Measurements from ENCODE around the gene MEIOSIN. TPM values are rescaled to one million over a fixed set of nuclear protein-coding genes. Genes with fewer than 3 reads are reported as not detected.

The MEIOSIN gene
- total and polyA plus RNA-seq, 9 of the 15 experiments (the other 6 are each of a cell fraction or from before 2014, with no cell fraction given) = 0.06 to 2.0 (median 0.76) TPM

- TF ChIP-seq SAFB (IDR thresholded peaks at IDR 0.05; ENCODE audit: borderline replicate concordance, low read depth, low read length) = no peak
- TF ChIP-seq SNAPC5 (CRISPR knock-in tag; IDR thresholded peaks at IDR 0.05) = no peak
- no peak for TF ChIP-seq SMC3 (conservative IDR thresholded peaks at IDR 0.05; ENCODE audit: insufficient read depth, low read depth, low read length)
- no peak for TF ChIP-seq ELF1 (tag; IDR thresholded peaks at IDR 0.05)
- TF ChIP-seq ZNF41 (CRISPR knock-in tag; conservative IDR thresholded peaks at IDR 0.05) = no peak
- TF ChIP-seq AFF1 (IDR thresholded peaks at IDR 0.05; ENCODE audit: low read depth in 1 of 2, partially characterized antibody in 2 of 2) = peak in 1 of 2 experiments; percentile 68
- TF ChIP-seq JUNB (CRISPR knock-in tag; conservative IDR thresholded peaks at IDR 0.05) = no peak
- no peak for TF ChIP-seq ZSCAN29 (IDR thresholded peaks at IDR 0.05)
- TF ChIP-seq MEF2D (tag; conservative IDR thresholded peaks at IDR 0.05; ENCODE audit: low read depth) = no peak
- TF ChIP-seq ZKSCAN8 (CRISPR knock-in tag; IDR thresholded peaks at IDR 0.05) = no peak
- no peak for TF ChIP-seq SMARCA5 (IDR thresholded peaks at IDR 0.05)
- peak; percentile 78 to 83 for TF ChIP-seq MLLT1 (IDR thresholded peaks at IDR 0.05)
- TF ChIP-seq TRIM25 (IDR thresholded peaks at IDR 0.05; ENCODE audit: borderline replicate concordance) = no peak
- TF ChIP-seq PHB2 (IDR thresholded peaks at IDR 0.05; ENCODE audit: low read depth) = no peak
- TF ChIP-seq PHTF2 (CRISPR knock-in tag; IDR thresholded peaks at IDR 0.05) = no peak
- no peak for TF ChIP-seq SNIP1 (IDR thresholded peaks at IDR 0.05; ENCODE audit: low read depth)
- TF ChIP-seq NFRKB (IDR thresholded peaks at IDR 0.05; ENCODE audit: low read depth) = peak; percentile 88
- TF ChIP-seq DPF2 (IDR thresholded peaks at IDR 0.05) = 0 out of 2 replicates have a peak, but pooled peaks have one; percentile 22
- TF ChIP-seq ZNF586 (CRISPR knock-in tag; conservative IDR thresholded peaks at IDR 0.05) = no peak
- no peak for TF ChIP-seq PTRF (tag; IDR thresholded peaks at IDR 0.05)
- no peak for TF ChIP-seq SOX6 (IDR thresholded peaks at IDR 0.05)
- TF ChIP-seq KAT7 (CRISPR knock-in tag; IDR thresholded peaks at IDR 0.05; ENCODE audit: borderline replicate concordance) = no peak
These were observed 35.9 kb downstream of the MEIOSIN start, which contains the start of gene SIX5 (continued) for GRCh38 chr19:45768984-45769782.
